ENCODE data around the gene DDX28.

The DDX28 gene

DNA sequence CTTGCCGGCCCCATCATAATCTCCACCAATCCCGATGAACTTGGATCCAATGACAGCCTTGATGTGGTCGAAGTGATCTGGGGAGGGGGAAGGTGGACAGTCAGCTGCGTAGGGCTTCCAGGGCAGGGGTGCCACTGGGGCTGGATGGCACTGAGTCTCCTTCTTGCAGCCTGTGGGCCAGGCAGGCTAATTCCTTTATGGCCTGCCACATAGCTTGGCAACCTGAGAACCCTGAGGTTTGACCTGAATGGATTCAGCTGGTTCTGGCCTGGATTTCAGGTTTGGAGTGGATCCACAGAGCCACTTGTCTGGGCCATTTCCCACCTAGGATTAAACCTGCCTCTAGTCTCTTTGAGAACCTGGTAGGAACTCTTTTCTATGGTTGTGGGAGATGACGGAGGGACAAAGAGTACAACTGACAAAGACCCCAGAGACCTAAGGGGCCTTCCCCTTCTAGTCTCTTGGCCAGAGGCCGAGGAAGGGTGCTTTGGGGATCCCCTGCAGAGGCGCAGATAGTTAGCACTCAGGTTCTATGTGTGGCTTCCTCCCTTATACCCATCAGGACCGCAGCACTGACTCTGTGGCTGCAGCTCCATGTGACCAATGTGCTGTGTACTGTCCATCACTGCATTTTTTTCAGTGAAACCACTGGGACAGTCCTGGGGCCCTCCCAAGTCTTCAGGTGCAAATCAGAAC is 33.6 kb downstream of the DDX28 start:
- POLR2A ChIA-PET (ENCODE audit: low non-redundant PET) = no interaction called here
- TF ChIP-seq, protein P1, sequence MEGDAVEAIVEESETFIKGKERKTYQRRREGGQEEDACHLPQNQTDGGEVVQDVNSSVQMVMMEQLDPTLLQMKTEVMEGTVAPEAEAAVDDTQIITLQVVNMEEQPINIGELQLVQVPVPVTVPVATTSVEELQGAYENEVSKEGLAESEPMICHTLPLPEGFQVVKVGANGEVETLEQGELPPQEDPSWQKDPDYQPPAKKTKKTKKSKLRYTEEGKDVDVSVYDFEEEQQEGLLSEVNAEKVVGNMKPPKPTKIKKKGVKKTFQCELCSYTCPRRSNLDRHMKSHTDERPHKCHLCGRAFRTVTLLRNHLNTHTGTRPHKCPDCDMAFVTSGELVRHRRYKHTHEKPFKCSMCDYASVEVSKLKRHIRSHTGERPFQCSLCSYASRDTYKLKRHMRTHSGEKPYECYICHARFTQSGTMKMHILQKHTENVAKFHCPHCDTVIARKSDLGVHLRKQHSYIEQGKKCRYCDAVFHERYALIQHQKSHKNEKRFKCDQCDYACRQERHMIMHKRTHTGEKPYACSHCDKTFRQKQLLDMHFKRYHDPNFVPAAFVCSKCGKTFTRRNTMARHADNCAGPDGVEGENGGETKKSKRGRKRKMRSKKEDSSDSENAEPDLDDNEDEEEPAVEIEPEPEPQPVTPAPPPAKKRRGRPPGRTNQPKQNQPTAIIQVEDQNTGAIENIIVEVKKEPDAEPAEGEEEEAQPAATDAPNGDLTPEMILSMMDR (conservative IDR thresholded peaks at IDR 0.05; ENCODE audit: low read depth) = no peak
- CTCF ChIA-PET = interaction anchor here (0.6 to 1.1 kb wide), 4 partner anchors 42 to 277 kb away, joined by 3 to 6 read pairs (median 4); no protein-coding TSS in a partner anchor
- DNase-seq (ENCODE audit: low spot score) = no peak
- no peak overlapping the region for H3K27ac ChIP-seq

DNA sequence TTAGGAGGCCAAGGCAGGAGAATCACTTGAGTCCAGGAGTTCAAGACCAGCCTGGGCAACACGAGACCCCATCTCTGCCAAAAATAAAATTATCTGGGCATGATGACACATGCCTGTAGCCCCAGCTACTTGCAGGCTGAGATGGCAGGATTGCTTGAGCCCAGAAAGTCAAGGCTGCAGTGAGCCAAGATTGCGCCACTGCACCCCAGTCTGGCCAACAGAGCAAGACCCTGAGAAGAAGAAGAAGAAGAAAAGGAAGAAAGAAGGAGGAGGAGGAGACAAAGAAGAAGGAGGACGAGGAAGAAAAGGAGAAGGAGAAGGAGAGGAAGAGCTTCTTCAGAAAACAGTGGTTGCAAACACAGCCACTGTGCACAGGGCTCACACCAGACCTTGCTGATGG is 34.4 kb downstream of the DDX28 start:
- ChIA-PET POLR2A (ENCODE audit: low non-redundant PET) (no interaction called here), CTCF (interaction anchor here (0.7 to 1.1 kb wide), 2 partner anchors 42 to 52 kb away, joined by 3 to 6 read pairs; no protein-coding TSS in a partner anchor)
- TF ChIP-seq, protein P1 (conservative IDR thresholded peaks at IDR 0.05; ENCODE audit: low read depth) = no peak
- DNase-seq (ENCODE audit: low spot score) = no peak
- H3K27ac ChIP-seq = no peak overlapping the region

DNA sequence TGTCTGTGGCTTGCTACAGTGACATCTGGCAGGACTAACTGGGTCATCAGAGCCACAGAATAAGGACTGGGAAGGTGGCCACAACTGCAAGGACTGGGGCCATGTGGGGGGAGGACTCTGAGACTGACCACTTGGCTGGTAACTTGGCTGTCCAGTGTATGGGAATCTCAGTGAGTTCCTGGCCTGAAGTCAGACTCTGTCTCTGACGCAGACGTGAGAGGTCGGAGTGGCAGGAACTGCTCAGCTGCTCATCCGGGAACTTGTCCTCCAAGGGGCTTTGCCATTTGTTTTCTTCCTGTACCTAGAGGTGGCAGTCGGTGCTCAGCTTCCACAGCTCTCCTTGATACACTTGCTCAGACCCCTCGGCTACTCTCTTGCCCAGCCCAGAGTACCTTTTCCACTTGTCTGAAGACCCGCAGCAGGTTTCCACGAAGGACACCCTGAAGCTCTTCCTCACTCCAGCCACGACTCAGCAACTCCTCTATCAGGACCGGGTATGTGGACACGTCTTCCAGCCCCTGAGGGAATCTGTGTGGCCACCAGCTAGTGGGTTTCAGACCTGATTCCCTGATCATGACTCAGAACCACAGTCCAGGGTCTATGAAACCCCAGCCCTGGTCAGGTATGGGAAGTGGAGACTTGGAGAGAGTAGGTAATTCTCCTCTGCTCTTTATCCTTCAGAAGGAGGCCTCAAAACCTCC is 35.4 kb downstream of the DDX28 start:
- POLR2A ChIA-PET (ENCODE audit: low non-redundant PET) = no interaction called here
- TF ChIP-seq, protein P1 (conservative IDR thresholded peaks at IDR 0.05; ENCODE audit: low read depth) = no peak
- DNase-seq (ENCODE audit: low spot score) = no peak
- H3K27ac ChIP-seq = no peak overlapping the region
- CTCF ChIA-PET = interaction anchor here (0.6 kb wide), 1 partner anchor 62 kb away, joined by 4 read pairs; no protein-coding TSS in a partner anchor

- CTCF ChIA-PET = no interaction called here
- H3K27ac ChIP-seq = no peak overlapping the region
- TF ChIP-seq, protein P1 (conservative IDR thresholded peaks at IDR 0.05; ENCODE audit: low read depth) = no peak
- DNase-seq (ENCODE audit: low spot score) = no peak
- POLR2A ChIA-PET (ENCODE audit: low non-redundant PET) = no interaction called here
Measured at GRCh38 chr16:67986949-67987348, 36.1 kb downstream of the DDX28 start.

DNA sequence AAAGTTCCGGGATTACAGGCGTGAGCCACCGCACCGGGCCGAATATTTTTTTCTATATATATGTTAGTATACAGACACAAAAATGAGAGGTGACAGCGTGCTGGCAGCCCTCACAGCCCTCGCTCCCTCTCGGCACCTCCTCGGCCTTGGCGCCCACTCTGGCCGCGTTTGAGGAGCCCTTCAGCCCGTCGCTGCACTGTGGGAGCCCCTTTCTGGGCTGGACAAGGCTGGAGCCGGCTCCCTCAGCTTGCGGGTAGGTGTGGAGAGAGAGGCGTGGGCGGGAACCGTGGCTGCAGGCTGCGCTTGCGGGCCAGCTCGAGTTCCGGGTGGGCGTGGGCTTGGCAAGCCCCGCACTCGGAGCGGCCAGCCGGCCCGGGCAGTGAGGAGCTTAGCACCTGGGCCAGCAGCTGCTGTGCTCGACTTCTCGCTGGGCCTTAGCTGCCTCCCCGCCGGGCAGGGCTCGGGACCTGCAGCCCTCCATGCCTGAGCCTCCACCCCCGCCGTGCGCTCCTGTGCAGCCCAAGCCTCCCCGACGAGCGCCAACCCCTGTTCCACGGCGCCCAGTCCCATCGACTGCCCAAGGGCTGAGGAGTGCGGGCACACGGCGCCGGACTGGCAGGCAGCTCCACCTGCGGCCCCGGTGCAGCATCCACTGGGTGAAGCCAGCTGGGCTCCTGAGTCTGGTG is 40.9 kb downstream of the DDX28 start:
- ChIA-PET CTCF (interaction anchor here (0.6 kb wide), 1 partner anchor 249 kb away, joined by 5 read pairs; no protein-coding TSS in a partner anchor), POLR2A (ENCODE audit: low non-redundant PET) (no interaction called here)
- no peak for DNase-seq (ENCODE audit: low spot score)
- TF ChIP-seq, protein P1 (conservative IDR thresholded peaks at IDR 0.05; ENCODE audit: low read depth) = no peak
- no peak overlapping the region for H3K27ac ChIP-seq

DNA sequence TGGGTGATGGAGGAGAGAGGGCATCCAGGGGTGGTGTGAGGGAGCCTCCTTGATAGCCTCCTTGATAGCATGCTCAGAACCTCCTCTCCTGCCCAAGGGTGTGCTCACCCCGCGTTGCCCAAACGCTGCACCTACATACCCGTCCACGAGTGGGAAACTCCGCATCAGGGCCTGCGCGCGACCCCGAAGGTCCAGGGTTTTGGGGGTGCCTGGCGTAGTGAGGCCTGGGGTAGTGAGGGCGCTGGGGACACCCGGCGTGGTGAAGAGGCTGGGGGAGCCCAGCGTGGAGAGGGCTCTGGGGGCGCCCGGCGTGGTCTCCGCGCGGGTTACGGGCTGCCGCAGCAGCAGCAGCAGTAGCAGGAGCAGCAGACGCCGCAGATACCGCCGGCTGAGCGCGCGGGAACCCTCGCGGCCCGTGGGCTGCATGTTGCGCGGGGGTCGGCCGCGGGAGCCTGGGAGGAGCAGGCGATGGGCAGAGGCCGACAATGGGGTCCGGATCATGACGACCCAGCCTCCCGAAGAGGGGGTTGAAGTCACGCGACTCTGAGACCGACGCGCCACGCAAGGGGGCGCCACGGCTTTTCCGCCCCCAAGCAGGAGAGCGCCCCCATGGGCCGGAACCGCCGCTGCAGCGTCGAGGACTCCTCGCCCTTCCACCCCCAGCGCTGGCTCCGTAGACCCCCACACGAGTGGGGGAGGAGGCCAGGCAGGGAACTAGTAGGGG is 42.9 kb downstream of the DDX28 start, which contains the start of gene DPEP3:
TSS of gene DPEP3 (minus strand) at position 545 of the 724 bp plus-strand sequence. CDS start at position 426, 119 bp downstream.
- ChIA-PET POLR2A (ENCODE audit: low non-redundant PET) (no interaction called here), CTCF (no interaction called here)
- DNase-seq (ENCODE audit: low spot score) = no peak
- TF ChIP-seq, protein P1 (conservative IDR thresholded peaks at IDR 0.05; ENCODE audit: low read depth) = no peak
- H3K27ac ChIP-seq = no peak within 1 kb of the TSS

Data from RWPE1 (cell line).